WERI-Rb-1 (cell line): ENCODE results near the gene NLRP1.

Experiments
- DNase-seq: peaks from one replicate; pipeline ENCODE4 v3.0.0-alpha.2; 2020
- H3K27ac ChIP-seq: fragments of 250-450 bp; sonication (Bioruptor Pico); 2 replicates; pipeline ENCODE4 v1.5.1; 2020; ENCODE audit warnings: mild to moderate bottlenecking, moderate library complexity
- H3K27me3 ChIP-seq: fragments of 250-450 bp; sonication (Bioruptor Pico); 2 replicates; pipeline ENCODE4 v1.5.1; 2021; ENCODE audit warnings: mild to moderate bottlenecking, low read depth, moderate library complexity; ENCODE audit not compliant: insufficient read depth, severe bottlenecking
- H3K36me3 ChIP-seq: fragments of 250-450 bp; sonication (Bioruptor Pico); 2 replicates; pipeline ENCODE4 v1.5.1; 2020; ENCODE audit warnings: mild to moderate bottlenecking, moderate library complexity
- H3K4me3 ChIP-seq: 2 replicates; pipeline ENCODE4 v1.5.1; 2011; ENCODE audit warnings: low read depth, mild to moderate bottlenecking, control low read depth, low read length
- H3K9me3 ChIP-seq: fragments of 250-450 bp; sonication (Bioruptor Pico); 2 replicates; pipeline ENCODE4 v1.5.1; 2021; ENCODE audit warnings: mild to moderate bottlenecking, moderate library complexity; ENCODE audit not compliant: severe bottlenecking
- CTCF ChIP-seq: IDR thresholded peaks from 2 replicates; pipeline ENCODE4 v1.5.1; 2011; ENCODE audit warnings: low read depth, mild to moderate bottlenecking, control low read depth, inconsistent platforms, low read length

Gene NLRP1

GRCh38 chr17:5557485-5557884 lies 26.8 kb downstream of the NLRP1 start:
- TF ChIP-seq CTCF, result no peak
- Histone ChIP-seq H3K9me3 (no peaks in the 10 kb centered on the region), H3K27ac (no peak overlapping the region), H3K27me3 (no peaks in the 10 kb centered on the region), H3K36me3 (no peaks in the 10 kb centered on the region), H3K4me3 (no peak overlapping the region)
- no peak for DNase-seq

GRCh38 chr17:5555254-5555653 lies 29.1 kb downstream of the NLRP1 start:
- no peak overlapping the region for H3K27ac ChIP-seq
- no peaks in the 10 kb centered on the region for H3K9me3 ChIP-seq
- no peak for TF ChIP-seq CTCF
- H3K4me3 ChIP-seq, result no peak overlapping the region
- H3K36me3 ChIP-seq, result no peaks in the 10 kb centered on the region
- H3K27me3 ChIP-seq, result no peaks in the 10 kb centered on the region
- peak; percentile 35 for DNase-seq

GRCh38 chr17:5553479-5553878 lies 30.8 kb downstream of the NLRP1 start:
- no peak overlapping the region for H3K27ac ChIP-seq
- H3K4me3 ChIP-seq, result no peak overlapping the region
- DNase-seq, result no peak
- no peaks in the 10 kb centered on the region for H3K36me3 ChIP-seq
- no peak for TF ChIP-seq CTCF
- no peaks in the 10 kb centered on the region for H3K9me3 ChIP-seq
- no peaks in the 10 kb centered on the region for H3K27me3 ChIP-seq

GRCh38 chr17:5552841-5553240 lies 31.5 kb downstream of the NLRP1 start:
- H3K36me3 ChIP-seq, result no peaks in the 10 kb centered on the region
- TF ChIP-seq CTCF, result no peak
- no peak overlapping the region for H3K4me3 ChIP-seq
- no peaks in the 10 kb centered on the region for H3K9me3 ChIP-seq
- no peaks in the 10 kb centered on the region for H3K27me3 ChIP-seq
- no peak for DNase-seq
- H3K27ac ChIP-seq, result no peak overlapping the region

GRCh38 chr17:5545051-5545987 lies 39.0 kb downstream of the NLRP1 start:
- Histone ChIP-seq H3K4me3 (no peak overlapping the region), H3K27ac (no peak overlapping the region), H3K36me3 (no peaks in the 10 kb centered on the region), H3K27me3 (no peaks in the 10 kb centered on the region), H3K9me3 (no peaks in the 10 kb centered on the region)
- no peak for DNase-seq
- no peak for TF ChIP-seq CTCF
